Ovary (tissue), 3 donors: ENCODE data around the gene MPND.

ENCODE experiments used
- EP300 ChIP-seq: sonication (generic); formaldehyde crosslinking; IDR thresholded peaks from one replicate; pipeline ENCODE4 v1.6.1; 2017; ENCODE audit warnings: antibody characterized with exemption
- POLR2A ChIP-seq: fragments of 450-650 bp; IDR thresholded peaks from one replicate; pipeline ENCODE4 v1.6.1; 2017; ENCODE audit warnings: antibody characterized with exemption, mild to moderate bottlenecking, moderate library complexity
- TF ChIP-seq, protein P1 (sequence below), 3 donors: fragments of 450-650 bp in 2 of 3; fragments of 200-600 bp in 1 of 3; IDR thresholded peaks; one replicate each; pipeline versions ENCODE4 v1.5.1 to v1.8.0; 2016 to 2022; ENCODE audit warnings: antibody characterized with exemption in 3 of 3, mild to moderate bottlenecking in 1 of 3
- donor health status: DM: no; HTN: no; CAD: no.

DNA sequence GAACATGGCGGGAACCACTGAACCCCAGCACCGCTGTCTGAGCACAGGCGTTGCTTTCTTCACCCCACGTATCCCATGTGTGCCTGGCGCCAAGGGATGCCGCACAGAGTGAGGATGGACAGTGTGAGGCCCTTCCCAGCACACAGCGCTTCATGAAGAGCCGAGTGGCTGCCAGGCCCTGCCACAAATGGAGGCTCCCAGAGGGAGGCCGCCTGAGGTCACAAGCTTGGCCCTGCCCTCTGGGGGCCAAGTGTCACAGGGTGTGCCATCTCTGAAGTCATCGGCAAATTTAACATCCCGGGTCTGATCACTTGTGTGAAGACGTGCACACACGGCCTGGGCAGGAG lies 24.4 kb downstream of the MPND start:
- TF ChIP-seq, protein P1, sequence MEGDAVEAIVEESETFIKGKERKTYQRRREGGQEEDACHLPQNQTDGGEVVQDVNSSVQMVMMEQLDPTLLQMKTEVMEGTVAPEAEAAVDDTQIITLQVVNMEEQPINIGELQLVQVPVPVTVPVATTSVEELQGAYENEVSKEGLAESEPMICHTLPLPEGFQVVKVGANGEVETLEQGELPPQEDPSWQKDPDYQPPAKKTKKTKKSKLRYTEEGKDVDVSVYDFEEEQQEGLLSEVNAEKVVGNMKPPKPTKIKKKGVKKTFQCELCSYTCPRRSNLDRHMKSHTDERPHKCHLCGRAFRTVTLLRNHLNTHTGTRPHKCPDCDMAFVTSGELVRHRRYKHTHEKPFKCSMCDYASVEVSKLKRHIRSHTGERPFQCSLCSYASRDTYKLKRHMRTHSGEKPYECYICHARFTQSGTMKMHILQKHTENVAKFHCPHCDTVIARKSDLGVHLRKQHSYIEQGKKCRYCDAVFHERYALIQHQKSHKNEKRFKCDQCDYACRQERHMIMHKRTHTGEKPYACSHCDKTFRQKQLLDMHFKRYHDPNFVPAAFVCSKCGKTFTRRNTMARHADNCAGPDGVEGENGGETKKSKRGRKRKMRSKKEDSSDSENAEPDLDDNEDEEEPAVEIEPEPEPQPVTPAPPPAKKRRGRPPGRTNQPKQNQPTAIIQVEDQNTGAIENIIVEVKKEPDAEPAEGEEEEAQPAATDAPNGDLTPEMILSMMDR (IDR thresholded peaks at IDR 0.05) = no peak
- no peak for TF ChIP-seq EP300
- TF ChIP-seq POLR2A = no peak
